ENCODE results near the gene TTC12.

DNA sequence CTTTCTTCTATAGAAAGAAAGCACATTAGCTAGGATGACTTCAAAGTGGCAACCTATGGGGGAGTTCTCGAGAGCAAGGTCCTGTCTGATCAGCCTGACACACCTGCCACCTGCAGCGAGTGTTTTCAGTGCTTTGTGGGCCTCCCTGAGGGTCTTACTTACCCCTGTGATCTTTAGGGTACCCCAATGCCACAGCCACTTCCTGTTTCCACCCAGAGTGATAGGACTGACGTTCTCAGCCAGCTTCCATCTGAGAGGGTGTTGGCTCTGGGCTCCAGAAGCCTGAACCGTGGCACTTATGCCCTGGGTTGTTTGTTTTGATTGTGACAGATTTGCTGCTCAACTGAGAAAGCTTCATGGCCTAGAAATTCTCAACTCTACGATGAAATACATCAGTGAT is 51.5 kb downstream of the TTC12 start:
- no peak for TF ChIP-seq POLR2A (IDR thresholded peaks at IDR 0.05; ENCODE audit: low read depth, low read length)
- no peak for TF ChIP-seq POLR2AphosphoS5 (IDR thresholded peaks at IDR 0.05; ENCODE audit: insufficient read depth, low read depth, low read length)
- TF ChIP-seq CTCF (IDR thresholded peaks at IDR 0.05; ENCODE audit: extremely low read depth in 1 of 2, insufficient read depth in 1 of 2, low read depth in 1 of 2, low read length in 2 of 2) = no peak
- TF ChIP-seq FOS (IDR thresholded peaks at IDR 0.05; ENCODE audit: borderline replicate concordance, insufficient read depth, low read length) = no peak
- no peak for TF ChIP-seq MAX (IDR thresholded peaks at IDR 0.05; ENCODE audit: insufficient read depth, insufficient read length)
- TF ChIP-seq EZH2 (IDR thresholded peaks at IDR 0.05; ENCODE audit: borderline replicate concordance, low read depth, low read length, severe bottlenecking) = no peak
